HG02938 (cell line): ENCODE results near the gene CHST11.

Experiments
- ATAC-seq: cut with Tn5 transposase; IDR thresholded peaks from one replicate; pipeline ENCODE4 v1.9.1; 2021; ENCODE audit warnings: mild to moderate bottlenecking, moderate library complexity; ENCODE audit not compliant: unreplicated experiment

The CHST11 gene

DNA sequence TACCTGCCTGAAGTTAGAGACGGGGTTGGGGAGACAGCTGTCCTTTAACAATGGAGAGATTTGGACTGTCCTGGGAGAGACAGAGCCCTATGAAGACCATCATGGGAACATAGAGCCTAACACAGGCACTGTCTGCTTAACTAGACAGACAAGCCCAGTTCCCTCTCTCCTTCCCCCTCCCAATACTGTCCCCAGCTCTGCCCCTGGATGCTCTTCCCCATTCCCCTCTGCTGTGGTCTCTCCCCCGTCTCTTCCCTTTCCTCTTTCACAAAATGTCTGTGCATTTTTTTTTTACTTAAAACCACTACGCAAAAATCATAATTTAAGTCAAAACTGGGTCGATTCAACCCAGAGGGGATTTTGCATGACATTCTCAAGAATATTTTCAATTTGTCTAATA is 232.9 kb downstream of the CHST11 start:
- ATAC-seq = no peak

DNA sequence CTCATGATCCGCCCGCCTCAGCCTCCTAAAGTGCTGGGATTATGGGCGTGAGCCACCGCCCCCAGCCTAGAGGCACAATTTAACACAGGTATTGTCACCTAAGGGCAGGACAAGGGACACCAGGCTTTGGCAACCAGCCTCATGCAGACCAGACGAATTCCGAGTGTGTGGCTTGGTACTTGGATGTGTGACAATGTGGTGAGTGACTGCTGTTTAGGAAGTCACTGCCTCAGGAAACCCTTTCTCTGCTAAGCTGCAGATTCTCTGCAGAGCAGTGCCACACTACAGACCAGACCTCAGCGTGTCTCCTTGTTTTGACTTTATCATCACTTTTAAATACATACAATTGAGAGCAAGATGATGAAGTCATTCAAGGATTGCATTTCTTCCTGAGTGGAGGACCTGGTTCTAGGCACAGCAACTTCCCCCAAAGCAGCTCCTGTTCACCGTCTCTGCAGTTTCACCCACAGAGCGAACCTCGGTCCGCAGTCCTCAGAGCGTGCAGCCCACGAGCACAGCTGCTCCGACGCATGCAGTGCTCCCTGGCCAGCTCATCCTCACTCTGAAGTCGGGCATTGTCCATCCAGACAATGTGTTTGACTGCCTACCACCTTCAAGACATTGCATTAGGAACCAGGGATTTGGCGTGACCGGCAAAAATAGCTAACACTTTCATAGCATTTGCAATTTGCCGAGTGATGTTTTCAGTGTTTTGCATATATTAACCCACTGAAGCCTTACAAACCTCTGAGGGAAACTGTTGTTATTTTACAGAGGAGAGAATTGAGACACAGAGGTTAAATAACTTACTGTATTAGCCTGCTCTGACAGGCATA is 235.2 kb downstream of the CHST11 start:
- ATAC-seq = peak; percentile 47

DNA sequence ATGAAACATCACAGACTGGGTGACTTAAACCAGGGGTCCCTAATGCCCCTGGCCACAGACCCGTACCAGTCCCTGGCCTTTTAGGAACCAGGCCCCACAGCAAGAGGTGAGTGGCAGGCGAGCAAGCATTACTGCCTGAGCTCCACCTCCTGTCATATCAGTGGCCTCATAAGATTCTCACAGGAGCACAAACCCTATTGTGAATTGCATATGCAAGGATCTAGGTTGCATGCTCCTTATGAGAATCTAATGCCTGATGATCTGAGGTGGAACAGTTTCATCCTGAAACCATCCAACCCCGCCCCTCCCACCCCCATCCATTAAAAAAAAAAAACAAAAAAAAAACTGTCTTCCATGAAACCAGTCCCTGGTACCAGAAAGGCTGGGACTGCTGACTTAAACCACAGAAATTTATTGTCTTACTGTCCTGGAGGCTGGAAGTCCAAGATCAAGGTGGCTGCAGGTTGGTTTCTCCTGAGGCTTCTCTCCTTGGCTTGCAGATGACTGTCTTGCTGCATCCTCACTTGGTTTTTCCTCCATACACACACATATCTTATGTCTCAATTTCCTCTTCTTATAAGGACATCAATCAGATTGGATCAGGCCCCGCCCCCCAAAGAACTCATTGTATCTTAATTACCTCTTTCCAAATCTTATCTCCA is 235.9 kb downstream of the CHST11 start:
- ATAC-seq = no peak

DNA sequence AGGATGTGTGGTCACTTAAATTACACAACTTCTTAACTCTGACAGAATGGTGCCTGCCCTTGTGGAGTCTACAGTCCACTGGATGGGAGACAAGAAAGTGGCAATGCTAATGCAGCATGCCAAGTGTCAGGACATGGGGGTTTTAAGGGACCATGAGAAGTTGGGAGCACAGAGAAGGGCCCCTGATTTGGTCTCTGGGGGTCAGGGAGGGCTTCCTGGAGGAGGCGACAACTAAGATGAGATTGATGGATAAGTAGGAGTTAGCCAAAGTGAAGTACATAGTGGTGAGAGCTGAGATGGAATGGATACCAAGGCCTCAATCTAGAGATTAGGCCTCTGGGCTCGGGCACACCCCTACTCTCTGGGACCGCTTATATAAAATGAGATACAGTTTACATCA is 236.7 kb downstream of the CHST11 start:
- ATAC-seq = no peak

DNA sequence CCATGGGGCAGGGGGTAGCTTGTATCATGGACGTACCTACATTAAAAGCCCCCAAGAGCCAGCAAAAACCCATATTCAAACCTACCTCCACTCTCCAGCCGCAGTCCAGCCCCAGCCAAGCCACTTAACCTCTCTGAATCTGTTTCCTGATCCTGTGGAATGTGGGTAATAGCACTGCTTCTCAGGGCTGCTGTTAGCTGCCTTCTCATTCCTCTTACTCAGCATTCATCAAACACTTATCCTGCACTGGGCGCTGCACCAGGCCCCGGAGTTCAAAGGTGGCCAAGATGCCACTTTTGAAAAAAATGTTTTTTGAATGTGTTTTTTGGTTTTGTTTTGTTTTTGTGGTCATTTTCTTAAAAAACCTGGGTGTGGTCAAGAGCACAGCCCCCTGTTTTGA is 237.4 kb downstream of the CHST11 start:
- no peak for ATAC-seq

DNA sequence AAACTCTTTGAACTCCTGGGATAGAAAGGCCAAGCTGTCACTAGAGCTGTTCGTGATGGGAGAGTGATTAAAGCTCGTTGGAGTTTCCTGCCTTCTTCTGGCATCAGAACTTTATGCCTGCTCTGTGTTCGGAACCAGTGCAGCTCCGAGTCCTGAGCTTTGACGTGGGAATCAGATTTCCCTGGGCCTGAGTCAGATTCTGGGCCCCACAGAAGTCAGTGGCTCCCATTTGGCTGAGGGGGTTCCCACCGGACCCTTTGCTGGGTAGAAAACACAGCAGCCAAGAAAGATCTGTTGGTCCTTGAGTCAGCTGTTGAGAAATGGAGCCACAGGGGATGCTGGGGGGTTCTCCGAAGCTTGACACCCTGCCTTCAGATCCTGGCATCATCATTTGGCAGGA is 238.0 kb downstream of the CHST11 start:
- no peak for ATAC-seq

DNA sequence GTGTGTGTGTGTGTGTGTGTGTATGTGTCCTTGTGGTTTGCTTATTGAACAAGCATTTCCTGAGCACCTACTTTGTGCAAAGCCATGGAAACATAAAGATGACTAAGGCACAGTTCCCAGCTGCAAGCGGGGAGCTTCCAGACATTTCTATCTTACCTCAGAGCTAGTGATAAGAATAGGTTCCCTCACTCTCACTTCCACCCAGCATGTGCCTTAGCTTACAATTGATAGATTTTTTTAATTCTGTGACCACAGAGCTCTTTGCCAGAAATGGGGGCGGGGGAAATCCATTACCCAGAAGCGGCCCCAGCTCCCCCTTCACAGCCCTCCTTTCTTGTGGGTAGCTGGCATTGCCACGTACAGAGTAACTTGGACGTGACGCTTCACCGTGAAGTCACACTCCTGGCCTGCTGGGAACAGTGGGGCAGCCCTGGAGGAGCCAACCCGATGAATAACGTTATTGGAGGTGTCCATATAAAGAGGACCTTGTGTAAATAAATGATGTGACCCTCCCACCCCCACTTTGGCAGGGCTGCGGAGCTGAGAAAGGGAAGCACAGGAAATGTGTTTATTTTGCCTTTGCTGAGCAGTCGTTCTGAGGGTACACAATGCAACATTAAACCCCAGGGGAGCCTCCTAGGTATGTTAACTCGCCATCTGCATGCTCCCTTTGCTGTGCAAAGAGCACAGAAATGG is 238.9 kb downstream of the CHST11 start:
- ATAC-seq = peak; percentile 40

DNA sequence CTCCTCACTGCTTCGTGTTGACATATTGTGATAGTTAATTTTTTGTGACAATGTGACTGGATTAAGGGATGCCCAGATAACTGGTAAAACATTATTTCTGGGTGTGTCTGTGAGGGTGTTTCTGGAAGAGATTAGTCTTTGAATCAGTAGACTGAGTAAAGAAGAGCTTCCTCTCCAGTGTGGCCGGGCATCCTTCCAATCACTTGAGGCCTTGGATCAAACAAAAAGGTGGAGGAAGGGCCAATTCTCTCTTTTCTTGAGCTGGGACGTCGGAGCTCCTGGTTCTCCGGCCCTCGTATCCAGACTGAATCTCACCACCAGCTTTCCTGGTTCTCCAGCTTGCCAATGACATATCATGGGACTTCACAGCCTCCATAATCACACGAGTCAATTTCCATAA is 240.4 kb downstream of the CHST11 start:
- ATAC-seq = no peak

DNA sequence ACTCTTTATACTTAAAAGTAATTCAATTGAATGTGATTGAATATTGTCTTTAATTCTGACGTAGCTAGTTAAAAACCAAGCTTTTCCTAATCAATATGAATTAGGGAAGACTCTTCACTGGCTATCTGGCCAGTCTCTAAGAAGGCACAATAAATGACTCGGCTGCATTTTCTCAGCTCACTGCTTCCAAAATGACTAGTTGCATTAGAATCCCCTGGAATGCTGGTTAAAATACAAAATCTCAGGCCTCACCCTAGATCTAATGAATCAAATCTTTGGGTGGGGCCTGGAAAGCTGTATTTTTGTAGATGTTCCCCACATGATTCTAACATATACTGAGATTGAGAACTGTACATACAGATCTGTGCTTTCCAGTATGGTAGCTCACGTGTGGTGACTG is 242.1 kb downstream of the CHST11 start:
- no peak for ATAC-seq

DNA sequence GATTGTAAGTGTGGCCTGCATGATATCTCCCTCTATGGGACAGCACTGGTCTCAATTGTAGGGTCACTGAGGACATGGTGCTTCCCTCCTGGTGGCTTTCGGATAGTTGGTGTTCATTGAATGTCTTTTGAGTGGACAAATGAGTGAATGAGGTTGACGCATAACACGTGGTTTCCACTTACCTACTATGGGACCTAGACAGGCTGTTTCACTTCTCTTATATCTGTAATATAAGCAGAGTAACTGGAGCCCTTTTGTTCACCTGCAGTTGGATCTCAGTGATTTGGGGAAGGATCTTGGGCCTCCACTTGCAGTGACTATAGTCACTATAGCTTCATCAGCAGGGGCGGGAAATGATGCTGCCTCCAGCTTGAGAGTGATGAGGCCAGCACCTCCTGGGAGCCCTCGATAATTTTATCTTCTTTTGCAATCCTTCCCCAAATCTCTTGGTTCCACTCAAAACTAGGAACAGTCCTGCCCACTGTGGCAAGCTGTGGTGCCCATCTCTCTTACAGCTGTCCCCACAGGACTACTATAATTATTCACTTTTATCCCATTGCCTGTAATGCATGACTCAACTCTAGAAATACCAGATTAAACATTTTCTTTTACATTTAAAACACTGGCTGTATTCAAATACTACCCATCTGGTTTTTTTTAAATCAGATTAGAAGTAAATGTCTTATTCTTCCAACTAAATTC is 242.9 kb downstream of the CHST11 start:
- peak; percentile 67 for ATAC-seq

DNA sequence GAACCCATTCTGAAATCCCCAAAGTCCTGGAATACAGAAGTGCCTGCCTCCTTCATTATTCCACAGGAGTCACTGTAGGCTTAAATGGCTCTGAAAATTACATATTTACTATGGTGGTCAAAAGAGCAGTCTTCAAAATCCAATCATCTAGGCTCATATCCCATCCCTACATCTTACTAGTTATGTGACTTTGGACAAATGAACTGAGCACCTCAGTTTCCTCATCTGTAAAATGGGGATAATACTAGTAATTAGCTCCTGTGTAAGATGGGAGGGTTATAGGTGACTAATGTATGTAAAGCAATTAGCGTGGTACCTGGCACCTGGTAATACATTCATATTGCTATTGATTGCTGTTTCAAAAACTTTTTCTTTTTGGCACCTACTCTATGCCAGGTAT is 243.6 kb downstream of the CHST11 start:
- no peak for ATAC-seq

DNA sequence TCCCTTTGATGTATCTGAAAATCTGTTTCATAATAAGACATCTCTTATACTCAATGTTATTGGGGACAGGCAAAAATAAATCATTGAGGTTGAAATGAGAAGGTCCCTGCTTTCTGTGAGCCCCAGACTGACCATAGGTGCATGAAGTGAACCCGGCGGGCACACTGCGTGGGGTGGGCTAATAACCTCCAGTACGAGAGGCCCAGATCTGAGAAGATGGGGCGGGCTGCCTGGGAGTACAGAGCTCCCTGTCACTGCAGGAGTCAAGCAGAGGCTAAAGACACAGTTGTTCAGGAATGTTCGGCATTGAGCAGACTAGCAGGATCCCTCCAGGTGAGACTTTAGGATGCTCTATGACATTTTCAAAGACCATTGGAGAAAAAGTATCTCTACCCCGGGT is 244.6 kb downstream of the CHST11 start:
- ATAC-seq = no peak

DNA sequence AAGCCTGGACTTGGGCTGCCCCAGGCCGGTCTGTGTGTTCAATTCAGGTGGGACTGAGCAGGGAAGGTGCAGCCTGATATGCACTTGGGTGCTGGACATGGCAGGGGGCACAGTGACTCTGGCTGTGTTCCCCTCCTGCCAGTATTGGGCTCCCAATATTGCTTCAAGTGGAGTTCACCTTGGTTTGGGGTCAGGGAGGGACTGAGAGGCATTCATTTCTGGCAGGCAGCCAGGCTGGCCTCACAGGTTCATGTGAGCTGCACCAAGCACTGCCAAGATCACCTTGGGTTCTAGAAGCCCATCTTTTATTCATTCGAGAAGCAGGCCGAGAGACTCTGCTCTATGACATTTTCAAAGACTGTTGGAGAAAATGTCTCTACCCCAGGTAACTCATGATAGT is 245.0 kb downstream of the CHST11 start:
- no peak for ATAC-seq

DNA sequence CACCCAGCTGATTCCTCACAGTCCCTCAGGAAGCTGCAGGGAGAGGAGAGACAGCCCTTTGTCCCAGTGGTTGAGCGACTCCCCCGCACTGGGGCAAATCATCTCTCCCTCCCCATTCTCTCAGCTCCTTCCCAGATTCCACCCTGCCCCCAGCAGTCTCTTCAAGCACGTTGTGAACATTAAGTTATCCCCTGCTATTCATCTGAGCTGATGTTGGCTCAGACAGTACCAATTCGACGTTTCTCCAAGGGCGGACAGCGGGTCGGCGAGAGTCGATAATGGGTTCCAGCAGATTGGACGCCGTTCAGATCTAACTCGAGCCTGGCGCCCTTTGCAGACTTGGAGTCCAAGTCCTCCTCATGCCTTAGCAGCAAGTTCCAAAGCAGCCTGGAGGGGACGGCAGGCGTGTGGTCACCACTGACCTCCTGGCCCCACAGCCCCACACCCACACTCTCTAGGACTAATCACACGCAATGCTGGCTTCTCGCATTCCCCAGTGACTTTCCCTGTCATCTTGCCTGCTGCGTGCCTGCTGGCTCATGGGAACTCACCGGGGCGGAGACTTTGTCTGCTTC is 245.9 kb downstream of the CHST11 start:
- ATAC-seq = no peak

DNA sequence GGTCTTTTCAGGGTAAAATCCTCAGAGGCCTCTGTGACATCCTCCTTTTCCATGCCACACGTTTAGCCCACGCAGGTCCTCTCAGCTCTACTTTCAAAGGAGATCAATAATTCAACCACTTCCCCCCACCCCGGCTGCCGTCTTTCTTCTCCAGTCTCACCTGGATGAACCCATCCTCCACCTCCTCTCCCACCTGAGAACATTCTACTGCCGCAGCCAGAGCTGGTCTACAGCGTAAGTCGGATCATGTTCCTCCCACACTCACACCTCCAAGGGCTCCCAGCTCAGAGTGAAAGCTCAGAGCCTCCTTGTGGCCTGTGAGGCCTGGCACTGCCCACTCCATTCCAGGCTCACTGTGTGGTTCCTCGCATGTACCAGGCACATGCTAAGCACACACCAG is 246.6 kb downstream of the CHST11 start:
- ATAC-seq = no peak

DNA sequence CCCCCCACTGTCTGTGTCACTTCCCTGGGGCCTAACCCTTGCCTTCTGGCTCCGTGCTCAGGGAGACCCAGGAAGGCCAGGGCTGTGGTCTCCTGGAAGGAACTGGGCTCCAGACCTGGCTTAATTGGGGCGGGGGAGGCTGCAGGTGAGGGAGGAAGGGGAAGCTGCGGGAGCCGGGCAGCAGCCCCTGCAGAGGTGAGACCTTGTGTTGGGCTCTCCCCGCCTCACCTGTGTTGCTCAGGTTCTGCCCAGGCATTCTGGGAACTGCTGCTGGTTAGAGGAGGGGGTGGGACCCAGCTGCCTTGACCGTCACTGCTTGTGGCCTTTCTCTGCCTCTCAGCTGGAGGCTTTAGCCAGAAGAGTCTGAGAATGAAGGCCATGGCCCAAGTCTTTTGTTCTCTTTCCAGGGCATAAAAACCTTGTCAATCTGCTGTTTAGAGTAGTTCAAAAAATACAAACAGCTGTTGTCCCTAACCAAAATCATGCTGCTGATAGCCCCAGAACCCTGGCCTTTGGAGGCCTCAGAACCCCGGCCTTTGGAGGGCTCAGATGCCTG is 247.6 kb downstream of the CHST11 start:
- no peak for ATAC-seq

DNA sequence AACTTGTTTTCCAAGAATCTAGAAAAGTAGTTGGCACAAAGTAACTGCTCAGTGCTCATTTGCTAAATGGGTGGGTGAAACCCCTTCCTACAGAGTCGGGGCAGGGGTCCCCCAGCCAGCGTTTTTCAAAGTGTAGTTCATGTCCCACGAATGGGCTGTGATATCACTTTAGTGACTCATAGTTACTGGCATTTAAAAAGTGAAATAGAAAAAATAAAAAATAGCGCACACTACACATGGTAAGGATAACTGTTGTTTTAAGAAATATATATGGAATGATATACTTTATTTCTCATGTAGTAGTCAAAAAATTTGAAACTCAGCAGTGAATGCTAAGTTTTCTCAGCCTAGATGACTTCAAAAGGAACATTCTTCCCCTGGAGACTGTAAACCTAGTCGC is 250.4 kb downstream of the CHST11 start:
- ATAC-seq = no peak

DNA sequence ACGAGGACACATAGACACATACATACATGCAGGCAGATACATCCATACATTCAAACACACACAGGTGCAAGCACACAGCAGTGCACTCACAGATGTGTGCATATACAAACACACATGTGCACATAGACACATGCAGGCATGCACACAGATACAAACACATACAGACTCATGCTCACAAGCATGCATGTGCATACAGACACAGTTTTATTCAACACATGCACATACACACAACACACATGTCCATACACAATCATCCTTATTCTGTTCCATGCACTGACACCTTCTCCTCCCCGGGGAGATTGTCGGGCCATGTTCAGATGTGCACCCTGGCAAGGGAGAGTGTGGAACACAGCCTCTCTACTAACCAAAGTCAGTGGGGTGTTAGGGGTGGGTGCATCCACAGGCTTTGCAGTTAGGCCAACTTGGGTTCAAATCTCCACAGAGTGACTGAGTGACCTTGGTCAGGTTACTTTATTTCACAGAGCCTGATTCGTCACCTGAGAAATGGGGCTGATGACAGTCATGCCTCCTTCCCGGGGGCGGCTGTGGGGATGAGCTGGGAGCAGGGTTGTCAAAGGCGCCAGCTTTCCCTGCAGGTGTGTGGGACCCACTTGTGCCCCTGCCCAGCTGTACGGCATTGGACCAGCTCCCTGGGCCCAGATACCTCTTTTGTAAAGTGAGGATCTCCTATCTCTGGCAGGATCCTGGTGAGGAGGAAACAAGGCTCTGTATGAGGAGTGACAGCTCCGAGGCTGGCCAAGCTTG is 251.2 kb downstream of the CHST11 start:
- ATAC-seq = no peak

DNA sequence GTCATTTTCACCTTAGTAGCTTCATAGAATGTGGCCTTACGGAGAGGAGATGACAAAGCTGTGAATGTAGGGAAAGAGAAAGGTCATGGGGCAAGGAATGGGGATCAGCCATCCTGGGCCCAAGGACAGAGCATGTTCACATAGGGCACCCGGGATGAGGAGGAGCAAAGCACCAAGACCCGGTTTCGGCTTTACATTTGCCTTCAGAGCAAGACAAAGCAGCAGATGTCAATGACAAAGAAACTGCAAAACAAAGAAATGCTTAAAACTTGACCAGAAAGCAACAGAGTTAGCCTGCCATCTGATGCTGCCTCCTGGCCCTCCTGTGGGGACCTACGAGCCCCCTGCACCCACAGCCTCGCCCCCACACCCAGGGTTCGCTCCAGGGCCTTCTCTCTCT is 252.1 kb downstream of the CHST11 start:
- ATAC-seq = no peak
